GM18508 (cell line): ENCODE data around the gene MALL.
"Not testable (repeated sequence)": the region's sequence is repeated elsewhere in the genome, so short reads cannot be mapped to it uniquely, and the experiment has no call there.

Experiments
- ATAC-seq: cut with Tn5 transposase; IDR thresholded peaks from one replicate; pipeline ENCODE4 v1.9.1; 2021; ENCODE audit warnings: moderate number of reproducible peaks; ENCODE audit not compliant: insufficient read depth, unreplicated experiment

Gene MALL

GRCh38 chr2:110115291-110116032 is at the start of gene MALL:
Gene MALL (minus strand): TSS chr2:110115822. CDS start chr2:110115792, 30 bp downstream.
- ATAC-seq: no peak

- ATAC-seq: no peak
Observed at GRCh38 chr2:110157153-110157793, 41.7 kb upstream of the MALL start.

GRCh38 chr2:110154828-110155227 is 39.2 kb upstream of the MALL start:
- ATAC-seq: not testable (repeated sequence)

- not testable (repeated sequence) for ATAC-seq
Observed at GRCh38 chr2:110154188-110154587, 38.6 kb upstream of the MALL start.

- ATAC-seq: no peak
Observed at GRCh38 chr2:110153416-110153815, 37.8 kb upstream of the MALL start.

- no peak for ATAC-seq
Observed at GRCh38 chr2:110152943-110153342, 37.3 kb upstream of the MALL start.

- no peak for ATAC-seq
Observed at GRCh38 chr2:110149330-110150220, 34.0 kb upstream of the MALL start.

- ATAC-seq: no peak
Observed at GRCh38 chr2:110146945-110147332, 31.3 kb upstream of the MALL start.

GRCh38 chr2:110146183-110146944 is 30.7 kb upstream of the MALL start:
- no peak for ATAC-seq

- ATAC-seq: no peak
Observed at GRCh38 chr2:110143982-110144381, 28.4 kb upstream of the MALL start.

- no peak for ATAC-seq
Observed at GRCh38 chr2:110140401-110140800, 24.8 kb upstream of the MALL start.

- ATAC-seq: no peak
Observed at GRCh38 chr2:110134025-110134424, 18.4 kb upstream of the MALL start.

GRCh38 chr2:110131166-110131565 is 15.5 kb upstream of the MALL start:
- no peak for ATAC-seq

- no peak for ATAC-seq
Observed at GRCh38 chr2:110130757-110131156, 15.1 kb upstream of the MALL start.

- no peak for ATAC-seq
Observed at GRCh38 chr2:110126906-110127305, 11.3 kb upstream of the MALL start.

GRCh38 chr2:110126086-110126773 is 10.6 kb upstream of the MALL start:
- ATAC-seq: no peak

GRCh38 chr2:110124939-110125691 is 9.5 kb upstream of the MALL start:
- no peak for ATAC-seq

- ATAC-seq: no peak
Observed at GRCh38 chr2:110124038-110124825, 8.6 kb upstream of the MALL start.
